Measurements from ENCODE around the gene FBF1.
"Not testable (repeated sequence)": the region's sequence is repeated elsewhere in the genome, so short reads cannot be mapped to it uniquely, and the experiment has no call there.

FBF1 gene

GRCh38 chr17:75970011-75970523, 29.2 kb upstream of the FBF1 start:
- TF ChIP-seq CTCF (IDR thresholded peaks at IDR 0.05; ENCODE audit: low read depth, low read length), result no peak
- H3K4me3 ChIP-seq (ENCODE audit: low read depth, low read length), result no peak overlapping the region

DNA sequence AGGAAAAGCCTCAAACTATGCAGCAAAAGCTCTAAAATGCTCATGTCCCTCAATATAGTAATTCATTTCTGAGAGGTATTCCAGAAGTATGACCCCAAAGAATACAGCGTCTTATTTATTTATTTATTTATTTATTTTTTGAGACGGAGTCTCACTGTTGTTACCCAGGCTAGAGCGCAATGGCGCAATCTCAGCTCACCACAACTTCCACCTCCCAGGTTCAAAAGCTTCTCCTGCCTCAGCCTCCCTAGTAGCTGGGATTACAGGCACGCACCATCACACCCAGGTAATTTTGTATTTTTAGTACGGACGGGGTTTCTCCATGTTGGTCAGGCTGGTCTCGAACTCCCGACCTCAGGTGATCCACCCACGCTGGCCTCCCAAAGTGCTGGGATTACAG, 28.2 kb upstream of the FBF1 start:
- H3K4me3 ChIP-seq (ENCODE audit: low read depth, low read length), result not testable (repeated sequence)

GRCh38 chr17:75965468-75965867, 24.6 kb upstream of the FBF1 start:
- H3K4me3 ChIP-seq (ENCODE audit: low read depth, low read length), result no peak overlapping the region
- TF ChIP-seq CTCF (IDR thresholded peaks at IDR 0.05; ENCODE audit: low read depth, low read length), result no peak

- no peak overlapping the region for H3K4me3 ChIP-seq (ENCODE audit: low read depth, low read length)
- no peak for TF ChIP-seq CTCF (IDR thresholded peaks at IDR 0.05; ENCODE audit: low read depth, low read length)
Measured at GRCh38 chr17:75959839-75960511, 19.1 kb upstream of the FBF1 start.

- no peak overlapping the region for H3K4me3 ChIP-seq (ENCODE audit: low read depth, low read length)
- TF ChIP-seq CTCF (IDR thresholded peaks at IDR 0.05; ENCODE audit: low read depth, low read length), result no peak
Measured at GRCh38 chr17:75959051-75959838, 18.4 kb upstream of the FBF1 start.

GRCh38 chr17:75950855-75951554, 10.2 kb upstream of the FBF1 start:
- H3K4me3 ChIP-seq (ENCODE audit: low read depth, low read length), result no peak overlapping the region
- no peak for TF ChIP-seq CTCF (IDR thresholded peaks at IDR 0.05; ENCODE audit: low read depth, low read length)

DNA sequence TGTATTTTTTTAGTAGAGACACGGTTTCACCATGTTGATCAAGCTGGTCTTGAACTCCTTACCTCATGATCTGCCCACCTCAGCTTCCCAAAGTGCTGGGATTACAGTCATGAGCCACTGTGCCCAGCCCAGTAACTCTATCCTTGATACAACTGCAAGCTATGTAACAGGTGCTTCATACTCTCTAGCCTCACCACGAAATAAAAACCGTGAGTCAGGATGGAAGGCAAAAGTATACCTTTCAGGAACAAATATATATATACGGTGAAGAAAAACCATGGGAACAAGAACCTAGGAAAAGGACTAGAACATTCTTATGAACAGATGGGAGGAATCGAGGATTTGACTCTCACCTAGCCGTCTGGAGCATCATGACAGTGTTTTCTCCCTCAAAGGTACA, 9.6 kb upstream of the FBF1 start:
- no peak for TF ChIP-seq CTCF (IDR thresholded peaks at IDR 0.05; ENCODE audit: low read depth, low read length)
- H3K4me3 ChIP-seq (ENCODE audit: low read depth, low read length), result no peak overlapping the region

All from WI38 (cell line).